ENCODE data around the gene SH3TC1.

Gene SH3TC1

GRCh38 chr4:8272472-8273428, 73.7 kb downstream of the SH3TC1 start:
- Histone ChIP-seq H3K9ac (ENCODE audit: low read length in 5 of 5) (peak overlapping the region in 1 of 5 donors; percentile 5), H3K27me3 (ENCODE audit: control insufficient read depth in 5 of 5, insufficient read depth in 4 of 5, low read length in 5 of 5) (peaks cover 0 to 8% (median 6%) of the 10 kb centered on the region in 5 donors), H3K4me3 (ENCODE audit: low read depth in 1 of 5, low read length in 5 of 5) (peak overlapping the region; percentile 39 to 71 (median 61)), H3K27ac (ENCODE audit: low read depth, low read length) (peak overlapping the region; percentile 6), H3K4me1 (ENCODE audit: control insufficient read depth in 5 of 5, insufficient read depth in 5 of 5, low read length in 5 of 5) (peaks cover 13 to 86% (median 63%) of the 10 kb centered on the region in 5 donors), H3K9me3 (ENCODE audit: control insufficient read depth in 5 of 5, low read length in 5 of 5) (no peaks in the 10 kb centered on the region), H3K36me3 (ENCODE audit: control insufficient read depth in 5 of 5, insufficient read depth in 5 of 5, low read length in 5 of 5) (no peaks in the 10 kb centered on the region)

GRCh38 chr4:8273450-8273849, 74.4 kb downstream of the SH3TC1 start:
- no peak overlapping the region for H3K9ac ChIP-seq (ENCODE audit: low read length in 5 of 5)
- H3K9me3 ChIP-seq (ENCODE audit: control insufficient read depth in 5 of 5, low read length in 5 of 5) = no peaks in the 10 kb centered on the region
- H3K36me3 ChIP-seq (ENCODE audit: control insufficient read depth in 5 of 5, insufficient read depth in 5 of 5, low read length in 5 of 5) = no peaks in the 10 kb centered on the region
- H3K27me3 ChIP-seq (ENCODE audit: control insufficient read depth in 5 of 5, insufficient read depth in 4 of 5, low read length in 5 of 5) = peaks cover 0 to 8% (median 5%) of the 10 kb centered on the region in 5 donors
- H3K27ac ChIP-seq (ENCODE audit: low read depth, low read length) = no peak overlapping the region
- H3K4me1 ChIP-seq (ENCODE audit: control insufficient read depth in 5 of 5, insufficient read depth in 5 of 5, low read length in 5 of 5) = peaks cover 13 to 92% (median 67%) of the 10 kb centered on the region in 5 donors
- peak overlapping the region in 2 of 5 donors; percentile 61 to 71 for H3K4me3 ChIP-seq (ENCODE audit: low read depth in 1 of 5, low read length in 5 of 5)

GRCh38 chr4:8274066-8274652, 75.1 kb downstream of the SH3TC1 start:
- H3K4me1 ChIP-seq (ENCODE audit: control insufficient read depth in 5 of 5, insufficient read depth in 5 of 5, low read length in 5 of 5) = peaks cover 13 to 93% (median 70%) of the 10 kb centered on the region in 5 donors

GRCh38 chr4:8274765-8275547, 75.9 kb downstream of the SH3TC1 start:
- Histone ChIP-seq H3K9me3 (ENCODE audit: control insufficient read depth in 5 of 5, low read length in 5 of 5) (no peaks in the 10 kb centered on the region), H3K36me3 (ENCODE audit: control insufficient read depth in 5 of 5, insufficient read depth in 5 of 5, low read length in 5 of 5) (no peaks in the 10 kb centered on the region), H3K4me1 (ENCODE audit: control insufficient read depth in 5 of 5, insufficient read depth in 5 of 5, low read length in 5 of 5) (peaks cover 13 to 97% (median 67%) of the 10 kb centered on the region in 5 donors), H3K9ac (ENCODE audit: low read length in 5 of 5) (no peak overlapping the region), H3K4me3 (ENCODE audit: low read depth in 1 of 5, low read length in 5 of 5) (peak overlapping the region in 1 of 5 donors; percentile 17), H3K27ac (ENCODE audit: low read depth, low read length) (no peak overlapping the region), H3K27me3 (ENCODE audit: control insufficient read depth in 5 of 5, insufficient read depth in 4 of 5, low read length in 5 of 5) (peaks cover 0 to 8% (median 4%) of the 10 kb centered on the region in 5 donors)

More at GRCh38 chr4:8274066-8274652, 75.1 kb downstream of the SH3TC1 start:
- Histone ChIP-seq H3K27ac (ENCODE audit: low read depth, low read length) (no peak overlapping the region), H3K9me3 (ENCODE audit: control insufficient read depth in 5 of 5, low read length in 5 of 5) (no peaks in the 10 kb centered on the region), H3K4me3 (ENCODE audit: low read depth in 1 of 5, low read length in 5 of 5) (peak overlapping the region in 1 of 5 donors; percentile 11), H3K36me3 (ENCODE audit: control insufficient read depth in 5 of 5, insufficient read depth in 5 of 5, low read length in 5 of 5) (no peaks in the 10 kb centered on the region), H3K27me3 (ENCODE audit: control insufficient read depth in 5 of 5, insufficient read depth in 4 of 5, low read length in 5 of 5) (peaks cover 0 to 8% (median 4%) of the 10 kb centered on the region in 5 donors), H3K9ac (ENCODE audit: low read length in 5 of 5) (no peak overlapping the region)

- H3K9me3 ChIP-seq (ENCODE audit: control insufficient read depth in 5 of 5, low read length in 5 of 5) = no peaks in the 10 kb centered on the region
- H3K4me1 ChIP-seq (ENCODE audit: control insufficient read depth in 5 of 5, insufficient read depth in 5 of 5, low read length in 5 of 5) = peaks cover 13 to 97% (median 62%) of the 10 kb centered on the region in 5 donors
- no peaks in the 10 kb centered on the region for H3K36me3 ChIP-seq (ENCODE audit: control insufficient read depth in 5 of 5, insufficient read depth in 5 of 5, low read length in 5 of 5)
- no peak overlapping the region for H3K9ac ChIP-seq (ENCODE audit: low read length in 5 of 5)
- no peak overlapping the region for H3K27ac ChIP-seq (ENCODE audit: low read depth, low read length)
- peaks cover 0 to 4% (median 1%) of the 10 kb centered on the region in 5 donors for H3K27me3 ChIP-seq (ENCODE audit: control insufficient read depth in 5 of 5, insufficient read depth in 4 of 5, low read length in 5 of 5)
- H3K4me3 ChIP-seq (ENCODE audit: low read depth in 1 of 5, low read length in 5 of 5) = peak overlapping the region in 1 of 5 donors; percentile 17
Measured at GRCh38 chr4:8275548-8275910, 76.4 kb downstream of the SH3TC1 start.

- no peaks in the 10 kb centered on the region for H3K27me3 ChIP-seq (ENCODE audit: control insufficient read depth in 5 of 5, insufficient read depth in 4 of 5, low read length in 5 of 5)
- no peaks in the 10 kb centered on the region for H3K36me3 ChIP-seq (ENCODE audit: control insufficient read depth in 5 of 5, insufficient read depth in 5 of 5, low read length in 5 of 5)
- peaks cover 13 to 97% (median 63%) of the 10 kb centered on the region in 5 donors for H3K4me1 ChIP-seq (ENCODE audit: control insufficient read depth in 5 of 5, insufficient read depth in 5 of 5, low read length in 5 of 5)
- H3K9ac ChIP-seq (ENCODE audit: low read length in 5 of 5) = no peak overlapping the region
- peak overlapping the region in 2 of 5 donors; percentile 9 to 39 for H3K4me3 ChIP-seq (ENCODE audit: low read depth in 1 of 5, low read length in 5 of 5)
- H3K9me3 ChIP-seq (ENCODE audit: control insufficient read depth in 5 of 5, low read length in 5 of 5) = no peaks in the 10 kb centered on the region
- peak overlapping the region; percentile 10 for H3K27ac ChIP-seq (ENCODE audit: low read depth, low read length)
Measured at GRCh38 chr4:8276358-8277240, 77.5 kb downstream of the SH3TC1 start.

- Histone ChIP-seq H3K36me3 (ENCODE audit: control insufficient read depth in 5 of 5, insufficient read depth in 5 of 5, low read length in 5 of 5) (no peaks in the 10 kb centered on the region), H3K4me3 (ENCODE audit: low read depth in 1 of 5, low read length in 5 of 5) (no peak overlapping the region), H3K9me3 (ENCODE audit: control insufficient read depth in 5 of 5, low read length in 5 of 5) (no peaks in the 10 kb centered on the region), H3K27me3 (ENCODE audit: control insufficient read depth in 5 of 5, insufficient read depth in 4 of 5, low read length in 5 of 5) (no peaks in the 10 kb centered on the region), H3K27ac (ENCODE audit: low read depth, low read length) (peak overlapping the region; percentile 37), H3K4me1 (ENCODE audit: control insufficient read depth in 5 of 5, insufficient read depth in 5 of 5, low read length in 5 of 5) (peaks cover 13 to 93% (median 64%) of the 10 kb centered on the region in 5 donors), H3K9ac (ENCODE audit: low read length in 5 of 5) (no peak overlapping the region)
Measured at GRCh38 chr4:8277356-8278008, 78.4 kb downstream of the SH3TC1 start.

- H3K4me3 ChIP-seq (ENCODE audit: low read depth in 1 of 5, low read length in 5 of 5) = no peak overlapping the region
- no peaks in the 10 kb centered on the region for H3K9me3 ChIP-seq (ENCODE audit: control insufficient read depth in 5 of 5, low read length in 5 of 5)
- H3K27ac ChIP-seq (ENCODE audit: low read depth, low read length) = peak overlapping the region; percentile 37
- H3K9ac ChIP-seq (ENCODE audit: low read length in 5 of 5) = no peak overlapping the region
- H3K27me3 ChIP-seq (ENCODE audit: control insufficient read depth in 5 of 5, insufficient read depth in 4 of 5, low read length in 5 of 5) = no peaks in the 10 kb centered on the region
- no peaks in the 10 kb centered on the region for H3K36me3 ChIP-seq (ENCODE audit: control insufficient read depth in 5 of 5, insufficient read depth in 5 of 5, low read length in 5 of 5)
- peaks cover 8 to 88% (median 59%) of the 10 kb centered on the region in 5 donors for H3K4me1 ChIP-seq (ENCODE audit: control insufficient read depth in 5 of 5, insufficient read depth in 5 of 5, low read length in 5 of 5)
Measured at GRCh38 chr4:8278009-8278395, 78.9 kb downstream of the SH3TC1 start.

All from subcutaneous abdominal adipose tissue (tissue), 5 donors.